GM23338 (cell line): ENCODE data around the gene PDP2. TPM values are rescaled to one million over a fixed set of nuclear protein-coding genes. Genes with fewer than 3 reads are reported as not detected.
A peak's percentile ranks its signal among the peaks of the same experiment; 100 is the strongest.

ENCODE experiments used
- ATAC-seq: fragments of 200-7000 bp; cut with Tn5 transposase; 3 replicates; pipeline ENCODE4 v1.9.1; 2020
- DNase-seq: peaks from one replicate; pipeline ENCODE4 v3.0.0-alpha.2; 2015; ENCODE audit warnings: low spot score
- H2AFZ ChIP-seq: fragments of 200-600 bp; sonication (generic); 2 replicates; pipeline ENCODE4 v1.8.0; 2016; ENCODE audit warnings: antibody characterized with exemption, mild to moderate bottlenecking, moderate library complexity
- H3F3A ChIP-seq: fragments of 200-600 bp; sonication (generic); replicated peaks from 2 replicates; pipeline ENCODE4 v1.8.0; 2017; ENCODE audit warnings: antibody characterized with exemption, mixed run types, low read depth
- H3K27ac ChIP-seq: fragments of 200-600 bp; sonication (generic); 2 replicates; pipeline ENCODE4 v1.6.1; 2016; ENCODE audit warnings: low read depth
- H3K27me3 ChIP-seq: fragments of 200-600 bp; sonication (generic); 2 replicates; pipeline ENCODE4 v1.8.0; 2016; ENCODE audit warnings: mild to moderate bottlenecking, mixed run types, moderate library complexity; ENCODE audit not compliant: insufficient read depth
- H3K36me3 ChIP-seq: fragments of 200-600 bp; sonication (generic); 2 replicates; pipeline ENCODE4 v1.8.0; 2016; ENCODE audit warnings: mild to moderate bottlenecking; ENCODE audit not compliant: insufficient read depth
- H3K4me1 ChIP-seq: fragments of 200-600 bp; sonication (generic); 2 replicates; pipeline ENCODE4 v1.8.0; 2016; ENCODE audit warnings: mild to moderate bottlenecking, moderate library complexity; ENCODE audit not compliant: insufficient read depth
- H3K4me2 ChIP-seq: fragments of 200-600 bp; sonication (generic); 2 replicates; pipeline ENCODE4 v1.7.1; 2017; ENCODE audit warnings: mixed run types
- H3K4me3 ChIP-seq: fragments of 200-600 bp; sonication (generic); 2 replicates; pipeline ENCODE4 v1.6.1; 2016; ENCODE audit warnings: mixed run types
- H3K79me2 ChIP-seq: fragments of 200-600 bp; sonication (generic); replicated peaks from 2 replicates; pipeline ENCODE4 v1.8.0; 2017; ENCODE audit warnings: mild to moderate bottlenecking; ENCODE audit not compliant: insufficient read depth
- H3K9me2 ChIP-seq: fragments of 200-600 bp; sonication (generic); 2 replicates; pipeline ENCODE4 v1.8.0; 2017; ENCODE audit not compliant: insufficient read depth
- H4K20me1 ChIP-seq: fragments of 200-600 bp; sonication (generic); replicated peaks from 2 replicates; pipeline ENCODE4 v1.8.0; 2017; ENCODE audit warnings: mild to moderate bottlenecking; ENCODE audit not compliant: insufficient read depth
- H3K27ac Mint-ChIP-seq: 2 replicates; pipeline ENCODE4 v1.8.0; 2020; ENCODE audit warnings: inconsistent platforms, mild to moderate bottlenecking, moderate library complexity, mixed read lengths
- H3K27me3 Mint-ChIP-seq: 3 replicates; pipeline ENCODE4 v1.8.0; 2022; ENCODE audit warnings: low read depth, mild to moderate bottlenecking, moderate library complexity, mixed read lengths, inconsistent platforms; ENCODE audit not compliant: insufficient read depth, poor library complexity
- H3K36me3 Mint-ChIP-seq: 3 replicates; pipeline ENCODE4 v1.8.0; 2021; ENCODE audit warnings: low read depth, mild to moderate bottlenecking, inconsistent platforms, moderate library complexity, mixed read lengths
- H3K4me1 Mint-ChIP-seq: 3 replicates; pipeline ENCODE4 v1.8.0; 2020; ENCODE audit warnings: mild to moderate bottlenecking, inconsistent platforms, mixed read lengths
- H3K4me3 Mint-ChIP-seq: 3 replicates; pipeline ENCODE4 v1.8.0; 2021; ENCODE audit warnings: moderate library complexity, mild to moderate bottlenecking, inconsistent platforms, mixed read lengths
- H3K9me3 Mint-ChIP-seq: 3 replicates; pipeline ENCODE4 v1.8.0; 2020; ENCODE audit warnings: moderate library complexity, mild to moderate bottlenecking, inconsistent platforms, mixed read lengths
- EZH2 ChIP-seq: fragments of 200-600 bp; sonication (generic); IDR thresholded peaks from one replicate; pipeline ENCODE4 v1.8.0; 2017; ENCODE audit warnings: antibody characterized with exemption, mild to moderate bottlenecking, low read depth; ENCODE audit not compliant: unreplicated experiment
- JUNB ChIP-seq: IDR thresholded peaks from one replicate; pipeline ENCODE4 v1.6.1; 2016; ENCODE audit warnings: antibody characterized with exemption; ENCODE audit not compliant: unreplicated experiment
- NANOG ChIP-seq: IDR thresholded peaks from 2 replicates; pipeline ENCODE4 v1.6.1; 2016; ENCODE audit warnings: antibody characterized with exemption, borderline replicate concordance
- POLR2AphosphoS5 ChIP-seq: IDR thresholded peaks from 2 replicates; pipeline ENCODE4 v1.6.1; 2016; ENCODE audit warnings: antibody characterized with exemption, low read depth
- STAT1 ChIP-seq: IDR thresholded peaks from one replicate; pipeline ENCODE4 v1.6.1; 2016; ENCODE audit warnings: antibody characterized with exemption; ENCODE audit not compliant: unreplicated experiment
- ZNF114 ChIP-seq: fragments of 250-450 bp; sonication (Bioruptor Pico); IDR thresholded peaks from 2 replicates; pipeline ENCODE4 v1.5.0; 2020; ENCODE audit warnings: mild to moderate bottlenecking, moderate library complexity
- ZNF331 ChIP-seq: fragments of 250-450 bp; sonication (Bioruptor Pico); IDR thresholded peaks from 2 replicates; pipeline ENCODE4 v1.5.0; 2020; ENCODE audit warnings: low read depth, mild to moderate bottlenecking, moderate library complexity
- polyA plus RNA-seq: library from polyadenylated mRNA; unstranded; fragments of >200 nt; fragmentation: Nextera tagmentation; extraction: Ambion mirVana; gene quantifications from 2 replicates; pipeline ENCODE4 v1.2.1, GENCODE V29; 2016
- total RNA-seq: library from RNA; depleted of rRNA; stranded (reverse); fragments of >200 nt; shearing (Covaris generic); gene quantifications from 2 replicates; pipeline ENCODE4 v1.2.3, GENCODE V29; 2014
- TF ChIP-seq, protein P1 (sequence below): IDR thresholded peaks from 2 replicates; pipeline ENCODE4 v1.6.1; 2016; ENCODE audit warnings: antibody characterized with exemption
- TF ChIP-seq, protein P2 (sequence below): fragments of 250-450 bp; sonication (Bioruptor Pico); IDR thresholded peaks from 2 replicates; pipeline ENCODE4 v1.5.0; 2020; ENCODE audit warnings: mild to moderate bottlenecking, moderate library complexity
- TF ChIP-seq, protein P3 (sequence below): IDR thresholded peaks from one replicate; pipeline ENCODE4 v1.6.1; 2018; ENCODE audit warnings: antibody characterized with exemption; ENCODE audit not compliant: unreplicated experiment

Gene PDP2
- total and polyA plus RNA-seq, 2 experiments from 2014 or later: 9.0 to 23.2 TPM

DNA sequence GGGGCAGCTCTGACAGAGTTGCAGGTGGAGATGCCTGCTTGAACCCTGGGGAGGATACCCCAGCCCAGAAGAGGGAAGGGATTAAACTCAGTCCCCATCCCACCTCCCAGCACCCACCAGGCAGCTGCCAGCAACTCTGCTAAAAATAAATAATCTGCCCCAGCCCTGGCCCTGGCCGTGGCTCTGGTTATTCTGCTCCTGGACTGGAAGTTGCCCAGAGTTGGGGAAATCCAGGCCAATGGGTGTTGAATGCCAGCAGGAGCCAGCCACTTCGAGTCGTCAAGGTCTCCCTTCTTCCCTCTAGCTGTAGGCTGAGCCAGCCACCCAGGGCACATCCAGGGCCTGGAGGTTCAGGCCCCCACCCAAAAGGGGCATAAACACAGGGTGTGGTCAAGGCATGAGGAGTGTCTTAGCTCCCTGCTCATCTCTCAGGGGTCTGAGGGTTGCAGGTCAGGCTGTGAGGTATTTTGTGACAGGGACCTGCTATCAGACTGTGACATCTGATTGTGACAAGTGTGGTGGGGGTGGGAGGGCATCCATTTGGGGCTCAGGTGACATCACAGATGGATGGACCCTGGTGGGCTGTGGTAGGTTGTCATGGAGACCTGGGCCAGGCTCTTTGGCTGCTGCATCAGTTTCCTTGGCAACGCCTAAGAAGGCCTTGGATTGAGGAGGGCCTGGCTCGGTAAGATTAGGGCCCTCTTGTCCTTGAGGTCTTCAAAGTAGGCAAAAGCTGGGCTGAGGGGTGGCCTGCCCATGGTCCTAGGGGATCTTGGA is 46.0 kb downstream of the PDP2 start:
- H3K36me3 ChIP-seq: no peaks in the 10 kb centered on the region
- TF ChIP-seq JUNB: no peak
- H3K36me3 Mint-ChIP-seq: no peaks in the 10 kb centered on the region
- ATAC-seq (no peak), DNase-seq (no peak)
- no peak overlapping the region for H2AFZ ChIP-seq
- H3F3A ChIP-seq: no peaks in the 10 kb centered on the region
- H3K4me1 ChIP-seq: no peaks in the 10 kb centered on the region
- H3K4me1 Mint-ChIP-seq: peaks cover 8% of the 10 kb centered on the region
- no peaks in the 10 kb centered on the region for H3K9me2 ChIP-seq
- H3K9me3 Mint-ChIP-seq: no peaks in the 10 kb centered on the region; the same call in 2 of the 3 replicates
- H3K27me3 Mint-ChIP-seq: peaks cover 46% of the 10 kb centered on the region
- no peaks in the 10 kb centered on the region; the same call in 1 of the 2 replicates for H4K20me1 ChIP-seq
- H3K27ac ChIP-seq: no peak overlapping the region
- no peak overlapping the region; the same call in 1 of the 2 replicates for H3K4me2 ChIP-seq
- no peaks in the 10 kb centered on the region for H3K79me2 ChIP-seq
- no peak overlapping the region for H3K4me3 Mint-ChIP-seq
- peaks cover 48% of the 10 kb centered on the region for H3K27me3 ChIP-seq
- H3K27ac Mint-ChIP-seq: no peak overlapping the region
- no peak overlapping the region for H3K4me3 ChIP-seq

DNA sequence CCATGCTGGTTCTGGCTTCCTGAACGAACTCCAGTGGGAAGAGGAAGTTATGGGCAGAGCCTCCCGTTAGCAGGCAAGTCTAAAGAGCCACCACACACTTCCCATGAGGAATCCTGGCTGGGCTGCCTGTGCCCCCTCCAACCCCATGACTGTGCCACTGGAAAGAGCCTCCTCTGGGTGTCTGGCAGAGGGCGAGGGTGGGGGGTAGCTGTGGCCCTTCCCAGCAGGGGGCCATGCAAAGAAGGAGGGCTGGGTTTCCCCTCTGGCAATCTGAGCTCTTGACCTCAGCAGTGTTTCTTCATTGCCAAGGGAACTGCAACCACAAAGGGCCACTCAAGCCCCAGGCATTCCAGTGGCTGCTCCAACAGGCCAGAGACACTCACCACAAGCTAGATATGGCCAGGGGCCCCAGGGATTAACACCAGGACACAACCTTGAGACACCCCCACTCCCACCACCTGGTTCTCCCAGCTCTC is 46.7 kb downstream of the PDP2 start:
- no peaks in the 10 kb centered on the region; the same call in 1 of the 2 replicates for H4K20me1 ChIP-seq
- H2AFZ ChIP-seq: no peak overlapping the region
- no peaks in the 10 kb centered on the region; the same call in 2 of the 3 replicates for H3K9me3 Mint-ChIP-seq
- no peak overlapping the region for H3K4me3 Mint-ChIP-seq
- no peaks in the 10 kb centered on the region for H3K4me1 ChIP-seq
- H3K27me3 Mint-ChIP-seq: peaks cover 46% of the 10 kb centered on the region
- no peaks in the 10 kb centered on the region for H3K36me3 ChIP-seq
- no peak for ATAC-seq
- H3F3A ChIP-seq: no peaks in the 10 kb centered on the region
- H3K36me3 Mint-ChIP-seq: no peaks in the 10 kb centered on the region
- H3K4me3 ChIP-seq: no peak overlapping the region
- no peaks in the 10 kb centered on the region for H3K9me2 ChIP-seq
- DNase-seq: peak; percentile 40
- no peak overlapping the region for H3K27ac Mint-ChIP-seq
- H3K79me2 ChIP-seq: no peaks in the 10 kb centered on the region
- H3K27ac ChIP-seq: no peak overlapping the region
- H3K27me3 ChIP-seq: peaks cover 48% of the 10 kb centered on the region
- H3K4me1 Mint-ChIP-seq: peaks cover 8% of the 10 kb centered on the region
- H3K4me2 ChIP-seq: no peak overlapping the region
- no peak for TF ChIP-seq EZH2
- no peak for TF ChIP-seq STAT1
- no peak for TF ChIP-seq ZNF331 (CRISPR knock-in tag)
- TF ChIP-seq, protein P1, sequence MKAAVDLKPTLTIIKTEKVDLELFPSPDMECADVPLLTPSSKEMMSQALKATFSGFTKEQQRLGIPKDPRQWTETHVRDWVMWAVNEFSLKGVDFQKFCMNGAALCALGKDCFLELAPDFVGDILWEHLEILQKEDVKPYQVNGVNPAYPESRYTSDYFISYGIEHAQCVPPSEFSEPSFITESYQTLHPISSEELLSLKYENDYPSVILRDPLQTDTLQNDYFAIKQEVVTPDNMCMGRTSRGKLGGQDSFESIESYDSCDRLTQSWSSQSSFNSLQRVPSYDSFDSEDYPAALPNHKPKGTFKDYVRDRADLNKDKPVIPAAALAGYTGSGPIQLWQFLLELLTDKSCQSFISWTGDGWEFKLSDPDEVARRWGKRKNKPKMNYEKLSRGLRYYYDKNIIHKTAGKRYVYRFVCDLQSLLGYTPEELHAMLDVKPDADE: no peak
- no peak for TF ChIP-seq ZNF114 (CRISPR knock-in tag)
- TF ChIP-seq NANOG: no peak
- TF ChIP-seq, protein P2, sequence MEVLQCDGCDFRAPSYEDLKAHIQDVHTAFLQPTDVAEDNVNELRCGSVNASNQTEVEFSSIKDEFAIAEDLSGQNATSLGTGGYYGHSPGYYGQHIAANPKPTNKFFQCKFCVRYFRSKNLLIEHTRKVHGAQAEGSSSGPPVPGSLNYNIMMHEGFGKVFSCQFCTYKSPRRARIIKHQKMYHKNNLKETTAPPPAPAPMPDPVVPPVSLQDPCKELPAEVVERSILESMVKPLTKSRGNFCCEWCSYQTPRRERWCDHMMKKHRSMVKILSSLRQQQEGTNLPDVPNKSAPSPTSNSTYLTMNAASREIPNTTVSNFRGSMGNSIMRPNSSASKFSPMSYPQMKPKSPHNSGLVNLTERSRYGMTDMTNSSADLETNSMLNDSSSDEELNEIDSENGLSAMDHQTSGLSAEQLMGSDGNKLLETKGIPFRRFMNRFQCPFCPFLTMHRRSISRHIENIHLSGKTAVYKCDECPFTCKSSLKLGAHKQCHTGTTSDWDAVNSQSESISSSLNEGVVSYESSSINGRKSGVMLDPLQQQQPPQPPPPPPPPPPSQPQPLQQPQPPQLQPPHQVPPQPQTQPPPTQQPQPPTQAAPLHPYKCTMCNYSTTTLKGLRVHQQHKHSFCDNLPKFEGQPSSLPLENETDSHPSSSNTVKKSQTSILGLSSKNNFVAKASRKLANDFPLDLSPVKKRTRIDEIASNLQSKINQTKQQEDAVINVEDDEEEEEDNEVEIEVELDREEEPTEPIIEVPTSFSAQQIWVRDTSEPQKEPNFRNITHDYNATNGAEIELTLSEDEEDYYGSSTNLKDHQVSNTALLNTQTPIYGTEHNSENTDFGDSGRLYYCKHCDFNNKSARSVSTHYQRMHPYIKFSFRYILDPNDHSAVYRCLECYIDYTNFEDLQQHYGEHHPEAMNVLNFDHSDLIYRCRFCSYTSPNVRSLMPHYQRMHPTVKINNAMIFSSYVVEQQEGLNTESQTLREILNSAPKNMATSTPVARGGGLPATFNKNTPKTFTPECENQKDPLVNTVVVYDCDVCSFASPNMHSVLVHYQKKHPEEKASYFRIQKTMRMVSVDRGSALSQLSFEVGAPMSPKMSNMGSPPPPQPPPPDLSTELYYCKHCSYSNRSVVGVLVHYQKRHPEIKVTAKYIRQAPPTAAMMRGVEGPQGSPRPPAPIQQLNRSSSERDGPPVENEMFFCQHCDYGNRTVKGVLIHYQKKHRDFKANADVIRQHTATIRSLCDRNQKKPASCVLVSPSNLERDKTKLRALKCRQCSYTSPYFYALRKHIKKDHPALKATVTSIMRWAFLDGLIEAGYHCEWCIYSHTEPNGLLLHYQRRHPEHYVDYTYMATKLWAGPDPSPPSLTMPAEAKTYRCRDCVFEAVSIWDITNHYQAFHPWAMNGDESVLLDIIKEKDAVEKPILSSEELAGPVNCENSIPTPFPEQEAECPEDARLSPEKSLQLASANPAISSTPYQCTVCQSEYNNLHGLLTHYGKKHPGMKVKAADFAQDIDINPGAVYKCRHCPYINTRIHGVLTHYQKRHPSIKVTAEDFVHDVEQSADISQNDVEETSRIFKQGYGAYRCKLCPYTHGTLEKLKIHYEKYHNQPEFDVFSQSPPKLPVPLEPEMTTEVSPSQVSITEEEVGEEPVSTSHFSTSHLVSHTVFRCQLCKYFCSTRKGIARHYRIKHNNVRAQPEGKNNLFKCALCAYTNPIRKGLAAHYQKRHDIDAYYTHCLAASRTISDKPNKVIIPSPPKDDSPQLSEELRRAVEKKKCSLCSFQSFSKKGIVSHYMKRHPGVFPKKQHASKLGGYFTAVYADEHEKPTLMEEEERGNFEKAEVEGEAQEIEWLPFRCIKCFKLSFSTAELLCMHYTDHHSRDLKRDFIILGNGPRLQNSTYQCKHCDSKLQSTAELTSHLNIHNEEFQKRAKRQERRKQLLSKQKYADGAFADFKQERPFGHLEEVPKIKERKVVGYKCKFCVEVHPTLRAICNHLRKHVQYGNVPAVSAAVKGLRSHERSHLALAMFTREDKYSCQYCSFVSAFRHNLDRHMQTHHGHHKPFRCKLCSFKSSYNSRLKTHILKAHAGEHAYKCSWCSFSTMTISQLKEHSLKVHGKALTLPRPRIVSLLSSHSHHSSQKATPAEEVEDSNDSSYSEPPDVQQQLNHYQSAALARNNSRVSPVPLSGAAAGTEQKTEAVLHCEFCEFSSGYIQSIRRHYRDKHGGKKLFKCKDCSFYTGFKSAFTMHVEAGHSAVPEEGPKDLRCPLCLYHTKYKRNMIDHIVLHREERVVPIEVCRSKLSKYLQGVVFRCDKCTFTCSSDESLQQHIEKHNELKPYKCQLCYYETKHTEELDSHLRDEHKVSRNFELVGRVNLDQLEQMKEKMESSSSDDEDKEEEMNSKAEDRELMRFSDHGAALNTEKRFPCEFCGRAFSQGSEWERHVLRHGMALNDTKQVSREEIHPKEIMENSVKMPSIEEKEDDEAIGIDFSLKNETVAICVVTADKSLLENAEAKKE (CRISPR knock-in tag): no peak
- TF ChIP-seq, protein P3, sequence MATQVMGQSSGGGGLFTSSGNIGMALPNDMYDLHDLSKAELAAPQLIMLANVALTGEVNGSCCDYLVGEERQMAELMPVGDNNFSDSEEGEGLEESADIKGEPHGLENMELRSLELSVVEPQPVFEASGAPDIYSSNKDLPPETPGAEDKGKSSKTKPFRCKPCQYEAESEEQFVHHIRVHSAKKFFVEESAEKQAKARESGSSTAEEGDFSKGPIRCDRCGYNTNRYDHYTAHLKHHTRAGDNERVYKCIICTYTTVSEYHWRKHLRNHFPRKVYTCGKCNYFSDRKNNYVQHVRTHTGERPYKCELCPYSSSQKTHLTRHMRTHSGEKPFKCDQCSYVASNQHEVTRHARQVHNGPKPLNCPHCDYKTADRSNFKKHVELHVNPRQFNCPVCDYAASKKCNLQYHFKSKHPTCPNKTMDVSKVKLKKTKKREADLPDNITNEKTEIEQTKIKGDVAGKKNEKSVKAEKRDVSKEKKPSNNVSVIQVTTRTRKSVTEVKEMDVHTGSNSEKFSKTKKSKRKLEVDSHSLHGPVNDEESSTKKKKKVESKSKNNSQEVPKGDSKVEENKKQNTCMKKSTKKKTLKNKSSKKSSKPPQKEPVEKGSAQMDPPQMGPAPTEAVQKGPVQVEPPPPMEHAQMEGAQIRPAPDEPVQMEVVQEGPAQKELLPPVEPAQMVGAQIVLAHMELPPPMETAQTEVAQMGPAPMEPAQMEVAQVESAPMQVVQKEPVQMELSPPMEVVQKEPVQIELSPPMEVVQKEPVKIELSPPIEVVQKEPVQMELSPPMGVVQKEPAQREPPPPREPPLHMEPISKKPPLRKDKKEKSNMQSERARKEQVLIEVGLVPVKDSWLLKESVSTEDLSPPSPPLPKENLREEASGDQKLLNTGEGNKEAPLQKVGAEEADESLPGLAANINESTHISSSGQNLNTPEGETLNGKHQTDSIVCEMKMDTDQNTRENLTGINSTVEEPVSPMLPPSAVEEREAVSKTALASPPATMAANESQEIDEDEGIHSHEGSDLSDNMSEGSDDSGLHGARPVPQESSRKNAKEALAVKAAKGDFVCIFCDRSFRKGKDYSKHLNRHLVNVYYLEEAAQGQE: no peak
- TF ChIP-seq POLR2AphosphoS5: no peak
- TF ChIP-seq JUNB: no peak
